AG04449 (cell line): Measurements from ENCODE around the gene WDR12.
"Not testable (repeated sequence)": the region's sequence is repeated elsewhere in the genome, so short reads cannot be mapped to it uniquely, and the experiment has no call there.

Experiments used
- CTCF ChIA-PET: fragments of 350-600 bp; formaldehyde crosslinking; extraction: SDS; loops from one replicate; lab custom pipeline; 2021; ENCODE audit warnings: antibody characterized with exemption; lab: Yijun Ruan, JAX
- POLR2A ChIA-PET: fragments of 400-600, 350-600 bp; formaldehyde crosslinking; extraction: SDS; loops from one replicate; lab custom pipeline; 2020; ENCODE audit warnings: antibody characterized with exemption, inconsistent platforms; lab: Yijun Ruan, JAX
- DNase-seq: peaks from one replicate; pipeline ENCODE4 v3.0.0-alpha.2; 2010; ENCODE audit warnings: low read depth, low spot score
- H3K4me3 ChIP-seq: 2 replicates; pipeline ENCODE4 v1.5.1; 2011; ENCODE audit warnings: low read depth, mild to moderate bottlenecking, control low read depth, low read length
- TF ChIP-seq, protein P1 (sequence below): IDR thresholded peaks from one replicate; pipeline ENCODE4 v1.5.1; 2011; ENCODE audit warnings: mild to moderate bottlenecking, moderate library complexity, low read length, control low read depth, inconsistent platforms; ENCODE audit not compliant: insufficient read depth; ENCODE audit errors: missing control alignments

The WDR12 gene

DNA sequence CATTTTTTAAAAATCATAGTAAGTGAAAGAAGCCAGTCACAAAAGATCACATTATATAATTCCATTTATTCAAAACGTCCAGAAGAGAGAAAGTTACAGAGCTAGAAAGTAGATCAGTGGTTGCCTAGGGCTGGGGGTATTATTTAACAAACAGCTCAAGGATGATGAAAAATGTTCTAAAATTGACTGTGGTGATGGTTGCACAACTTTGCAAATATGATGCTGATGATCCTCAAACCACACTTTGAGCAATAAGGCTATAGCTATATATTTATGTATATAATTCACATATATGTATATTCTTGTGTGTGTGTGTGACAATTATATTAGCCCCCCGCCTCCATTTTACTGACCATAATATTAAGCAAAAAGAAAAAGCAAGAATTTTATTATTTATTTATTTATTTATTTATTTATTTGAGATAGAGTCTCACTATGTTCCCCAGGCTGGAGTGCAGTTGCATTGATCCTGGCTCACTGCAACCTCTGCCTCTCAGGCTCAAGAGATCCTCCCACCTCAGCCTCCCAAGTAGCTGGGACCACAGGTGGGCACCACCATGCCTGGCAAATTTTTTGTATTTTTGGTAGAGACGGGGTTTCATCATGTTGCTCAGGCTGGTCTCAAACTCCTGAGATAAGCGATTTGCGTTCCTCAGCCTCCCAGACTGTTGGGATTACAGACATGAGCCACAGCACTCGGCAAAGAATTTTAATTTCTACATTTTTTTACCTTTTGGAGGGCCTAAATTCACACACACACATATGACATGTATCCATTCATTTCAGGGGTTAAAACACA lies 1.9 kb downstream of the WDR12 start:
- TF ChIP-seq, protein P1, sequence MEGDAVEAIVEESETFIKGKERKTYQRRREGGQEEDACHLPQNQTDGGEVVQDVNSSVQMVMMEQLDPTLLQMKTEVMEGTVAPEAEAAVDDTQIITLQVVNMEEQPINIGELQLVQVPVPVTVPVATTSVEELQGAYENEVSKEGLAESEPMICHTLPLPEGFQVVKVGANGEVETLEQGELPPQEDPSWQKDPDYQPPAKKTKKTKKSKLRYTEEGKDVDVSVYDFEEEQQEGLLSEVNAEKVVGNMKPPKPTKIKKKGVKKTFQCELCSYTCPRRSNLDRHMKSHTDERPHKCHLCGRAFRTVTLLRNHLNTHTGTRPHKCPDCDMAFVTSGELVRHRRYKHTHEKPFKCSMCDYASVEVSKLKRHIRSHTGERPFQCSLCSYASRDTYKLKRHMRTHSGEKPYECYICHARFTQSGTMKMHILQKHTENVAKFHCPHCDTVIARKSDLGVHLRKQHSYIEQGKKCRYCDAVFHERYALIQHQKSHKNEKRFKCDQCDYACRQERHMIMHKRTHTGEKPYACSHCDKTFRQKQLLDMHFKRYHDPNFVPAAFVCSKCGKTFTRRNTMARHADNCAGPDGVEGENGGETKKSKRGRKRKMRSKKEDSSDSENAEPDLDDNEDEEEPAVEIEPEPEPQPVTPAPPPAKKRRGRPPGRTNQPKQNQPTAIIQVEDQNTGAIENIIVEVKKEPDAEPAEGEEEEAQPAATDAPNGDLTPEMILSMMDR: no peak
- ChIA-PET POLR2A (interaction anchor here (0.7 kb wide), 1 partner anchor 105 kb away, joined by 3 read pairs; the partner anchor contains the start of gene NBEAL1), CTCF (no interaction called here)
- no peak for DNase-seq
- H3K4me3 ChIP-seq: no peak overlapping the region

DNA sequence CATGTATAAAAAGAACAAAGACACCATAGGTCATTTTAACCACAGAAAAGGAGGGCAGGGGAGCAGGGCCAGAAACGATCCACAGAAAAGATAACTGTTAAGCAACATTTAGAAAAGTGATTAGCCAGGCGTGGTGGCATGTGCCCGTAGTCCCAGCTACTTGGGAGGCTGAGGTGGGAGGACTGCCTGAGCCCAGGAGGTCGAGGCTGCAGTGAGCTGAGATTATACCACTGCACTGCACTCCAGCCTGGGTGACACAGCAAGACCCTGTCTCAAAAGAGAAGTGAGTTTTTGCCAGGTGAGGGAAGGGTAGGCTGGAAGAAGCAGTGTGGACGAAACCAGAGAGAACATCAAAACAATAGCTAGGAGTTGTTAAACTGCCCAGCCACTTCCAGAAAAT lies 3.3 kb downstream of the WDR12 start:
- no peak for DNase-seq
- TF ChIP-seq, protein P1: no peak
- CTCF ChIA-PET: no interaction called here
- POLR2A ChIA-PET: no interaction called here
- no peak overlapping the region for H3K4me3 ChIP-seq

- POLR2A ChIA-PET, H3K4me3 ChIP-seq, CTCF ChIA-PET, DNase-seq: not testable (repeated sequence)
Measured at GRCh38 chr2:202905507-202905906, 6.0 kb downstream of the WDR12 start.

DNA sequence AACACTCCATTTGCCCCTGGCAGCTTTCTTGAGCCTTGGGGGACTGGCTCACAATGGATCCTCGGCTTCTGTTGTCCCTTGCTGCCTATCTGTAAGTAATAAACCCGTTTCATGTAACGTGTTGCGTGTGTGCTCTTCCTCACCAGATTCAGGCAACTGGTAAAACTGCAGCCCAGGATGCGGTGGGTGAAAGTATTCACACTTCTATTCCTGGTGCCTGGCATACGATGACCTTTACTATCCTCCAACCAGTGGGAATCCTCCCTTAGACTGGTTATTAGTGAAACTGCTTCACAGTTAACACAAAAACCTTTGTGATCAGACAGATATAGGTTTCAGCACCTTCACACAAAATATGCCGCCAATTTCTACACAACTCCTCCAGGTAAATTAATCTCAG lies 26.3 kb downstream of the WDR12 start:
- TF ChIP-seq, protein P1: no peak
- CTCF ChIA-PET: no interaction called here
- DNase-seq: no peak
- POLR2A ChIA-PET: no interaction called here
- no peak overlapping the region for H3K4me3 ChIP-seq

- TF ChIP-seq, protein P1: no peak
- CTCF ChIA-PET: no interaction called here
- POLR2A ChIA-PET: no interaction called here
Measured at GRCh38 chr2:202883987-202884675, 27.3 kb downstream of the WDR12 start.

GRCh38 chr2:202881570-202881969 lies 29.9 kb downstream of the WDR12 start:
- POLR2A ChIA-PET: no interaction called here
- TF ChIP-seq, protein P1: no peak
- DNase-seq: no peak
- H3K4me3 ChIP-seq: no peak overlapping the region
- CTCF ChIA-PET: interaction anchor here (1.0 kb wide), 1 partner anchor 10 kb away, joined by 5 read pairs; the partner anchor contains the start of gene ICA1L

More at GRCh38 chr2:202883987-202884675, 27.3 kb downstream of the WDR12 start:
- DNase-seq: no peak
- no peak overlapping the region for H3K4me3 ChIP-seq
